HEK293 (cell line): Measurements from ENCODE around the gene LHFPL6.

Experiments
- CTCF ChIA-PET: fragments of 350-600 bp; formaldehyde crosslinking; extraction: SDS; loops from one replicate; lab custom pipeline; 2021; ENCODE audit warnings: antibody characterized with exemption; lab: Yijun Ruan, JAX
- POLR2A ChIA-PET: fragments of 300-600 bp; formaldehyde crosslinking; extraction: SDS; loops from one replicate; lab custom pipeline; 2020; ENCODE audit warnings: antibody characterized with exemption, inconsistent platforms; lab: Yijun Ruan, JAX
- H3K27ac ChIP-seq: fragments of 200-500 bp; sonication (Bioruptor generic); 2 replicates; pipeline ENCODE4 v1.5.1; 2014; ENCODE audit warnings: low read depth, low read length, control low read depth, inconsistent platforms; ENCODE audit errors: extremely low read depth
- H3K36me3 ChIP-seq, 2 experiments: fragments of 200-500 bp in 1 of 2; sonication (Bioruptor generic) in 1 of 2; 1 replicate in 1 of 2; 2 replicates in 1 of 2; pipeline ENCODE4 v1.5.1; 2014 to 2017; ENCODE audit warnings: inconsistent platforms in 2 of 2, low read length in 2 of 2; ENCODE audit not compliant: control insufficient read depth in 2 of 2, insufficient read depth in 1 of 2
- H3K4me1 ChIP-seq: fragments of 200-500 bp; sonication (Bioruptor generic); 2 replicates; pipeline ENCODE4 v1.5.1; 2014; ENCODE audit warnings: mild to moderate bottlenecking, low read length, inconsistent platforms; ENCODE audit not compliant: control insufficient read depth, insufficient read depth
- H3K4me3 ChIP-seq: 2 replicates; pipeline ENCODE4 v1.5.1; 2011; ENCODE audit warnings: low read depth, mild to moderate bottlenecking, control low read depth, low read length, moderate library complexity
- H3K9me3 ChIP-seq: fragments of 200-500 bp; sonication (Bioruptor generic); 2 replicates; pipeline ENCODE4 v1.5.1; 2014; ENCODE audit warnings: low read depth, low read length, inconsistent platforms; ENCODE audit not compliant: control insufficient read depth, insufficient read depth
- CTCF ChIP-seq: fragments of 450-650 bp; formaldehyde crosslinking; IDR thresholded peaks from 2 replicates; pipeline ENCODE4 v1.5.1; 2016; ENCODE audit warnings: missing biosample characterization, missing genetic modification characterization
- FEZF1 ChIP-seq: fragments of 450-650 bp; formaldehyde crosslinking; IDR thresholded peaks from 2 replicates; pipeline ENCODE4 v1.5.1; 2016; ENCODE audit warnings: missing biosample characterization, missing genetic modification characterization
- HOXC10 ChIP-seq: sonication (generic); formaldehyde crosslinking; IDR thresholded peaks from 2 replicates; pipeline ENCODE4 v1.8.1; 2023; ENCODE audit warnings: mild to moderate bottlenecking, missing genetic modification reagents
- MEIS1 ChIP-seq: sonication (generic); formaldehyde crosslinking; IDR thresholded peaks from 2 replicates; pipeline ENCODE4 v1.8.1; 2022; ENCODE audit warnings: missing genetic modification reagents, mild to moderate bottlenecking, borderline replicate concordance
- PRDM6 ChIP-seq: fragments of 450-650 bp; formaldehyde crosslinking; IDR thresholded peaks from 2 replicates; pipeline ENCODE4 v1.5.1; 2017; ENCODE audit warnings: missing biosample characterization, missing genetic modification characterization
- ZBTB17 ChIP-seq: fragments of 450-650 bp; formaldehyde crosslinking; IDR thresholded peaks from 2 replicates; pipeline ENCODE4 v1.5.1; 2016; ENCODE audit warnings: missing biosample characterization, missing genetic modification characterization
- ZBTB44 ChIP-seq: fragments of 450-650 bp; IDR thresholded peaks from 2 replicates; pipeline ENCODE4 v1.5.1; 2018; ENCODE audit warnings: missing biosample characterization, mild to moderate bottlenecking, missing genetic modification characterization
- ZBTB8A ChIP-seq: fragments of 450-650 bp; formaldehyde crosslinking; IDR thresholded peaks from 2 replicates; pipeline ENCODE4 v1.5.1; 2016; ENCODE audit warnings: missing biosample characterization, missing genetic modification characterization
- ZNF133 ChIP-seq: fragments of 450-650 bp; formaldehyde crosslinking; IDR thresholded peaks from 2 replicates; pipeline ENCODE4 v1.5.1; 2016; ENCODE audit warnings: missing biosample characterization, missing genetic modification characterization
- ZNF138 ChIP-seq: fragments of 450-650 bp; formaldehyde crosslinking; IDR thresholded peaks from 2 replicates; pipeline ENCODE4 v1.5.1; 2016; ENCODE audit warnings: missing biosample characterization, missing genetic modification characterization, borderline replicate concordance
- ZNF16 ChIP-seq: fragments of 450-650 bp; formaldehyde crosslinking; IDR thresholded peaks from 2 replicates; pipeline ENCODE4 v1.5.1; 2016; ENCODE audit warnings: low read depth, missing biosample characterization, missing genetic modification characterization
- ZNF202 ChIP-seq: fragments of 450-650 bp; formaldehyde crosslinking; IDR thresholded peaks from 2 replicates; pipeline ENCODE4 v1.5.1; 2016; ENCODE audit warnings: missing biosample characterization, missing genetic modification characterization, borderline replicate concordance
- ZNF211 ChIP-seq: fragments of 450-650 bp; formaldehyde crosslinking; IDR thresholded peaks from 2 replicates; pipeline ENCODE4 v1.5.1; 2016; ENCODE audit warnings: low read depth, missing biosample characterization, missing genetic modification characterization
- ZNF24 ChIP-seq: fragments of 450-650 bp; formaldehyde crosslinking; IDR thresholded peaks from 2 replicates; pipeline ENCODE4 v1.5.1; 2016; ENCODE audit warnings: missing biosample characterization, missing genetic modification characterization
- ZNF341 ChIP-seq: fragments of 450-650 bp; formaldehyde crosslinking; IDR thresholded peaks from 2 replicates; pipeline ENCODE4; 2016; ENCODE audit warnings: low read depth, missing biosample characterization, missing genetic modification characterization
- ZNF513 ChIP-seq: fragments of 450-650 bp; IDR thresholded peaks from 2 replicates; pipeline ENCODE4 v1.5.1; 2018; ENCODE audit warnings: missing biosample characterization, missing genetic modification characterization
- ZNF792 ChIP-seq: fragments of 450-650 bp; formaldehyde crosslinking; IDR thresholded peaks from 2 replicates; pipeline ENCODE4 v1.5.1; 2016; ENCODE audit warnings: missing biosample characterization, missing genetic modification characterization

Gene LHFPL6

GRCh38 chr13:39462906-39463305 lies 140.1 kb downstream of the LHFPL6 start:
- no peak overlapping the region for H3K4me3 ChIP-seq
- no peaks in the 10 kb centered on the region for H3K36me3 ChIP-seq
- CTCF ChIA-PET, result no interaction called here
- TF ChIP-seq ZNF211, result no peak
- TF ChIP-seq ZBTB8A (tag by site-specific recombination), result no peak
- TF ChIP-seq PRDM6, result no peak
- TF ChIP-seq ZNF792 (tag by site-specific recombination), result no peak
- TF ChIP-seq ZNF202 (tag by site-specific recombination), result no peak
- no peak for TF ChIP-seq ZBTB44 (tag by site-specific recombination)
- TF ChIP-seq HOXC10 (CRISPR knock-in tag), result no peak
- TF ChIP-seq, all 188 proteins: peak for 0
- H3K9me3 ChIP-seq, result no peaks in the 10 kb centered on the region
- H3K4me1 ChIP-seq, result peaks cover 5% of the 10 kb centered on the region; the same call in 1 of the 2 replicates
- POLR2A ChIA-PET, result no interaction called here
- no peak overlapping the region for H3K27ac ChIP-seq

GRCh38 chr13:39462428-39462827 lies 140.6 kb downstream of the LHFPL6 start:
- CTCF ChIA-PET, result interaction anchor here (0.7 kb wide), 1 partner anchor 205 kb away, joined by 5 read pairs; no protein-coding TSS in a partner anchor

More at GRCh38 chr13:39462428-39462827, 140.6 kb downstream of the LHFPL6 start:
- POLR2A ChIA-PET, result no interaction called here
- Histone ChIP-seq H3K36me3 (no peaks in the 10 kb centered on the region), H3K9me3 (no peaks in the 10 kb centered on the region), H3K4me3 (no peak overlapping the region), H3K4me1 (peaks cover 5% of the 10 kb centered on the region; the same call in 1 of the 2 replicates), H3K27ac (0 out of 2 replicates have a peak overlapping the region, but pooled peaks have one; percentile 4)
- no peak for TF ChIP-seq ZNF16
- TF ChIP-seq MEIS1 (CRISPR knock-in tag), result no peak
- peak; percentile 59; the same call in 1 of the 2 replicates for TF ChIP-seq FEZF1 (tag by site-specific recombination)
- TF ChIP-seq ZNF24 (tag by site-specific recombination), result no peak
- TF ChIP-seq ZBTB17 (tag by site-specific recombination), result peak; percentile 91
- no peak for TF ChIP-seq ZNF138 (tag by site-specific recombination)
- TF ChIP-seq ZNF133, result no peak
- TF ChIP-seq PRDM6, result peak; percentile 84
- TF ChIP-seq ZNF513 (tag by site-specific recombination), result no peak
- no peak for TF ChIP-seq CTCF
- no peak for TF ChIP-seq ZNF341 (tag by site-specific recombination)
